ENCODE data around the gene ZDHHC22. TPM values are rescaled to one million over a fixed set of nuclear protein-coding genes. Genes with fewer than 3 reads are reported as not detected.

Gene ZDHHC22
- total RNA-seq, 1 donor from 2014 or later, result under 0.01 TPM

GRCh38 chr14:77103475-77103874, 38.1 kb downstream of the ZDHHC22 start:
- DNase-seq, result no peak

- no peak for DNase-seq
These were observed 39.4 kb downstream of the ZDHHC22 start for GRCh38 chr14:77102154-77102553.

- DNase-seq, result no peak
These were observed 40.6 kb downstream of the ZDHHC22 start for GRCh38 chr14:77100961-77101360.

DNA sequence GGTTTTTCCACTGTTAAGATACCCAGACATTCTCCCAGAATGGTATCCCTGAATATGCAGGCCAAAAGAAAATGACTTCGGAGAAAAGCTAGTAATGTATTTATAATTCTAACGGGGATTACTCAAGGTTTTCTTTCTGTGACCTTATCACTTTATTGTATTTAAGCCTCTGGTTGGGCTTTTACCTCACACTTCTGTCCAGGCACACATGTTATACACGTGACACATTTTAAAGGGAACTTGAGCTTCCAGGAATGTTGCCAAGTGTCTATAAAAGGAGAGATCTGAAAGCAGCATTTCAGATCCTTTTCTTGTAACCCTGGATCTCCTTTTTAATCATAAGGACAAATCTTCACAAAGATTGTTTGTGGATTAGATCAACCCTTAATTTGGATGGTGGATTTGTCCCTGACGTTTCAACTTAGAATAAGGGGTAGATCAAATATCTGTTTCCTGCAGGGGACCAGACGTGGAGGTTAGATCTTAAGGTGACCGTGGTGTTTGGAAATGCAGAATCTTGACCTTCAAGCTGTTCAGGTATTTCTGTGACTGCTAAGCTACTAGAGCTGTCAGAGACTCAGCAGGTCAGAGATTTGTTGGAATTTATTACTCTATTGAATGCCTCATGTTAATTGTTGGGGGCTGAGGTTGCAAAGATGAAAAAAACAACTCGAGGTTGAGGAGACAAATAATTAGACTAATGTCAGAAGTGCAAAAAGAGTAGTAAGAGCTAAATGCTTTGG, 42.0 kb downstream of the ZDHHC22 start:
- DNase-seq, result peak; percentile 61

DNA sequence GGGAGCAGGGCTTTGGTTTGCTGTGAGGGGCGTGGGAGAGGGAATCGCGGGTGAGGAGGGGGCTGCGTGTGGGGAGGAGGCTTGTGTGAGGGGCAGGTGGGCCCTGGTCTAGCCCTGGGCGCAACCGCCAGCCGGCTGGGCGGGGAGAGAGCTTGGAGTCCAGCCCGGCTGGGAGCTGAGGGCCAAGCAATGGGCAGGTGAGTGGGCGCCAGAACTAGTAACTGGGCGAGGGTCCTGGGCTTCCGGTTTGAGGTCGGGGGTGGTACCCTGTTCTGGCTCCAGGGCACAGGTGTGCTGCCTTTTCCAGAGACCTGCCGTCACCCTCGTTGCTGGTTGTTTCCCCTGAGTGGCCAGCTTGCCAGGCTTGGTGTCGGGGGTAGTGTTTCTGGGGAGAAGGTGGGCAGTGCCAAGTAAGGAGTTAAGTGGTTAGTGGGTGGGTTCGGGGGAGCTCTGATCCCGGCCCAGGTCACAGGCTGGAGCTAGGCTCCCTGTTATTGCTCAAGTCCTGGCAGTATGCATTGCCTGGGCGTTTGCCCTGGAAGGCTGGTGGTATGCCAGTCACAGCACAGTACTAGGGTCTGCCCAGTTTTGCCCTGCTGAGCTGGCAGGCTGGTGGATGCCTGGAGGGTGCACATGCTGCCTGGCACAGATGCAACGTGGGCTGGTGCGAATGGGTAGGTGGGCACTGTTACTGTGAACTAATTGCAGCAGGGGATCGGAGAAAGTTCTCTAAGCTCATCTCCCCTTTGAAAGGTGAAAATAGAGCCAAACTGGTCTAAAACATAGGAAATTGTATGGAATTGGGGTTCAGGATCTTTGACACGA, 42.9 kb downstream of the ZDHHC22 start:
- DNase-seq, result no peak

DNA sequence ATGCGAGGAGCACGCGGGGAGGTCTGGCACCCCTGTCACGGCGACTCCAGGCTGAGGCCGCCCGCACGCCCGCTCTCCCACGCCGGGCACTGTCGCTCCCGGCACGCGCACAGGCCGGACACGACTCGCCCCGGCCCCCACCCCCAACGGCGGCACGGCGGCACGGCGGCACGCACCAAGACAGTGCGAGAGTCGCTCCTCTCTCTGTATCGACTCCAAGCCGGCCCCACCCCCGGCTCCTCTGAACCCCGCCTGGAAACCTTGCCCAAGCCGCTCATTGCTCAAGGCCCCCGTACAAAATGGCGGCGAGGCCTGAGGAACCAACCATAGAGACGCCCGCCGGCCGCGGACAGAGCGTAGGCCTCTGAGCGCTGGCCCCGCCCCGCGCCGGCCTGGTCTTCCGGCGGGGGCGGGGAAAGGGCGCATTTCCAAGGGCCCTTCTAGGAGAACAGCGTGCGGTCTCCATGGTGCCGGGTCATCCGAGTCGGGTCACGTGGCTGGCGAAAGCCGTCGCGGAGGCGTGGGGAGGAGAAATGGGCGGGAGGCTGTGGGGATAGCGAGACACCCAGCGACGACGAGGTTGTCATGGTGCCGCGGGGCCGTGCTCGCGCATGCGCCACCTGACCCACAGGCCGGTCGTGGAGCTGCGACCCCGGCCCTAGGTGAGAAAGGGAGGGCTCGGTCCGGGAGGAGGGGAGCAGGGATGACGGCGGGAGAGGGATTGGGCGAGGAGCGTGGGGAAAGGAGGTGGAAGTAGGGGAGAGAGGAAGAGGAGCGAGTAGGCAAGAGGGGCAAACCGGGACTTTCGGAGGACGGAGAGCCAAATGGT, 43.7 kb downstream of the ZDHHC22 start, which contains the start of gene CIPC:
TSS of gene CIPC (plus strand) at position 559 of the 829 bp plus-strand sequence. CDS start 7,451 bp downstream, outside the sequence.
- peak; percentile 99 for DNase-seq

DNA sequence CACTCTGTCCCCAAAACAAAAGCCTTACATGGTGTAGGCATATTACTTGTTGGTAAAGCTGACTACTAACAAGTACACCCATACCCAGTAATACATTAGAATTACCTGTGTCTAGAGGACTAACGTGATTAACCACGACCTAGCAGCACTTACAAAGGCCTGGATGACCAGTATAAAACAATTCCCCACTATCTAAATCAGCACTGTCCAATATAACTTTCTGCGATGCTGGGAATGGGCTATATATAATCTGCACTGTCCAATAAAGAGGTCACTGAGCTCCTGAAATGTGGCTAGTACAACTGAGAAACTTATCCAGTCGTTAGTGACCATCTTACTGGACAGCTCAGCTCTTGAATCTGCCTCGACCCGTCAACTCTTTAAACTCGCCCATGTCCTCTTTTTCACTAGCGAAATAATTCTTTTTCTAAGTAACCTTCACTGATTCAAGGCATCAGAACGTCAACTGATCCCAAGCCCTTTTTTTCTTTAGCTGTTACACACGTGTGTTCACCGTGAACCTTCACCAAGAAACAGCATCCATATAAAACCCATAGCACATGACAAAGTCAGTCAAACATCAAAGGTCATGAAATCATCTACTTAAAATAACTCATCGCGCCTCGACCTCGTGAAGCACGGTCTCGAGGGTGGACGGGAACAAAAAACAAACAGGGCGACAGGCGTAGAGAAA, 44.4 kb downstream of the ZDHHC22 start:
- DNase-seq, result peak; percentile 68

GRCh38 chr14:77094672-77095284, 46.8 kb downstream of the ZDHHC22 start:
- peak; percentile 54 for DNase-seq

DNA sequence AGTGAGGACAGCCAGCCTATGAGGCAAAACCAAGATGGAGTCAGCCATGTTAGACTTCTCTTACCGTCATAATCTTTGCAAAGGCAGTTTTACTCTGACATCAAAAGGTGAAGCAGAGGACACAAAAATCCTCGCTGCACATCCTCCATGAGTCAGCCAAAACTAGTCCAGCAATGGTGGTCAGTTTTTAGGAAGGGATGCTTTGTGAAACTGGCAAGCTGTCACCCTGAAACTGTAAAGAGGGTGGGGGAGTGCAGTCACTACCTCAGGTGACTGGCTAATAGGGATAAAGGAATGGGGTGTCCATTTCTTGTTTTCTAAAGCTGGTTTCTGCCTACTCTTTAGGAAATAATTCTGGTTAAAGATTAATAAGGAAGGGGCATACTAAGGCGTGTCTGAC, 48.9 kb downstream of the ZDHHC22 start:
- no peak for DNase-seq

GRCh38 chr14:77091518-77091917, 50.1 kb downstream of the ZDHHC22 start:
- no peak for DNase-seq

DNA sequence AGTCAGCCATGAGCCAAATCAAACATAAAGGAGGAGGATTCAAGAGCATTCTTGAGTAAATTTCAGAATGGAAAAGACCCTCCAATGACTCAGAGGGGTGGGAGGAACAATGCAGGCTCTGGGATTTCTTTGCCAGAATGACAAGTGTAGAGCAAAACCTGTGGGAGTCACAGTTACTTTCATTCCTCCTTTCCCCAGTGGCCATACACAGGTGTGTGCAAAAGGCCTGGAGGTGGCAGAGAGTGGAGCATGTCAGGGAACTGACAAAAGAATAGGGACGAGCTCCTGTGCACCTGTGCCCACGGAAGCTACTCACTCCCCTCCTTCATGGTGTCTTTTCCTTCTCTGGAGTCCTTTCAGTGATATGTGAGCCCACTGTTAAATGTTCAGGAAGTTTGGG, 52.9 kb downstream of the ZDHHC22 start:
- DNase-seq, result no peak

DNA sequence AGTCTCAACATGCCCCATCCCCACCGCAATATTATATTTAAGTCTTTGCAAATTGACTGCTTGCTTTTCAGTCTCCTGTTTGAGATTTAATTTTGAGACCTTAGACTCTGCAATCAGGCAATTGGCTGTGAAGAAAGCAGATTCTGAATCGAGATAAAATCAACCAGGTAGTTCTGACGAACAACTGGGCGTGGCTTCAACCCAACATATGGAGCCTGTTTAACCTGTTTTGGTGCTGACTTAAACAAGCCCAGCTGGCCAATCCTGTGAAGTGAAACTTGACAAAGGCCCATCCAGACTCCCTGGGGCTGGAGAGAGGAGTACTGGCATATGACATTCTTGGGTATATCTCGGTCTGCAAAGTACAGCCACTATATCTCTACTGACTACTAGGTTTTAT, 53.4 kb downstream of the ZDHHC22 start:
- peak; percentile 19 for DNase-seq

GRCh38 chr14:77087631-77088030, 54.0 kb downstream of the ZDHHC22 start:
- DNase-seq, result no peak

GRCh38 chr14:77086951-77087350, 54.6 kb downstream of the ZDHHC22 start:
- no peak for DNase-seq

- peak; percentile 29 for DNase-seq
These were observed 55.4 kb downstream of the ZDHHC22 start for GRCh38 chr14:77086017-77086727.

GRCh38 chr14:77085538-77085937, 56.1 kb downstream of the ZDHHC22 start:
- DNase-seq, result no peak

- DNase-seq, result no peak
These were observed 56.6 kb downstream of the ZDHHC22 start for GRCh38 chr14:77084985-77085384.

GRCh38 chr14:77083082-77083481, 58.5 kb downstream of the ZDHHC22 start:
- no peak for DNase-seq

- DNase-seq, result no peak
These were observed 59.2 kb downstream of the ZDHHC22 start for GRCh38 chr14:77082356-77082755.

Data from skin of body (tissue), 2 donors.